Osteoblast (primary cell): ENCODE results near the gene SORCS2. TPM values are rescaled to one million over a fixed set of nuclear protein-coding genes. Genes with fewer than 3 reads are reported as not detected.

Experiments
- DNase-seq: peaks from one replicate; pipeline ENCODE4 v3.0.0; 2011; ENCODE audit warnings: low spot score, mixed read lengths; ENCODE audit not compliant: insufficient read length; ENCODE audit errors: missing footprints
- H2AFZ ChIP-seq: 2 replicates; pipeline ENCODE4 v1.6.0; 2011; ENCODE audit warnings: mild to moderate bottlenecking, low read length
- H3K27ac ChIP-seq: 2 replicates; pipeline ENCODE4 v1.5.1; 2011; ENCODE audit warnings: mild to moderate bottlenecking, low read depth, low read length, moderate library complexity
- H3K27me3 ChIP-seq: 2 replicates; pipeline ENCODE4 v1.6.0; 2012; ENCODE audit warnings: mild to moderate bottlenecking, control low read depth, inconsistent platforms, low read length, moderate library complexity; ENCODE audit not compliant: insufficient read depth
- H3K36me3 ChIP-seq: 2 replicates; pipeline ENCODE4 v1.5.1; 2011; ENCODE audit warnings: mild to moderate bottlenecking, low read length, control low read depth, moderate library complexity; ENCODE audit not compliant: insufficient read depth
- H3K4me1 ChIP-seq: 2 replicates; pipeline ENCODE4 v1.5.1; 2011; ENCODE audit warnings: mild to moderate bottlenecking, low read length, control low read depth, moderate library complexity; ENCODE audit not compliant: insufficient read depth
- H3K4me2 ChIP-seq: 2 replicates; pipeline ENCODE4 v1.6.0; 2011; ENCODE audit warnings: mild to moderate bottlenecking, low read length; ENCODE audit not compliant: insufficient read depth
- H3K4me3 ChIP-seq: fragments of 200-600 bp; sonication (generic); 3 replicates; pipeline ENCODE4 v1.5.1; 2012; ENCODE audit warnings: mild to moderate bottlenecking, low read length, inconsistent platforms; ENCODE audit not compliant: insufficient read depth
- H3K79me2 ChIP-seq: 2 replicates; pipeline ENCODE4 v1.6.0; 2012; ENCODE audit warnings: mild to moderate bottlenecking, low read length, control low read depth, inconsistent platforms; ENCODE audit not compliant: insufficient read depth
- H3K9me3 ChIP-seq: 2 replicates; pipeline ENCODE4 v1.5.1; 2011; ENCODE audit warnings: low read depth, low read length, control low read depth
- H4K20me1 ChIP-seq: 2 replicates; pipeline ENCODE4 v1.6.0; 2012; ENCODE audit warnings: mild to moderate bottlenecking, low read length, control low read depth; ENCODE audit not compliant: insufficient read depth
- CTCF ChIP-seq: IDR thresholded peaks from 2 replicates; pipeline ENCODE4 v1.5.1; 2011; ENCODE audit warnings: mild to moderate bottlenecking, low read depth, low read length, moderate library complexity; ENCODE audit errors: extremely low read depth
- total RNA-seq: library from RNA; depleted of rRNA; stranded (reverse); fragments of >200 nt; gene quantifications from 2 replicates; pipeline ENCODE4 v1.2.3, GENCODE V29; 2012

Gene SORCS2
- total RNA-seq, 1 donor, result 9.0 TPM

- H3K27me3 ChIP-seq, result no peaks in the 10 kb centered on the region
- no peaks in the 10 kb centered on the region for H4K20me1 ChIP-seq
- H3K79me2 ChIP-seq, result no peaks in the 10 kb centered on the region
- no peak overlapping the region for H3K27ac ChIP-seq
- no peaks in the 10 kb centered on the region for H3K9me3 ChIP-seq
- DNase-seq, result no peak
- H3K4me2 ChIP-seq, result no peak overlapping the region
- H2AFZ ChIP-seq, result no peak overlapping the region
- no peaks in the 10 kb centered on the region for H3K4me1 ChIP-seq
- TF ChIP-seq CTCF, result no peak
- no peak overlapping the region for H3K4me3 ChIP-seq
- H3K36me3 ChIP-seq, result no peaks in the 10 kb centered on the region
Measured at GRCh38 chr4:7240306-7240705, 48.0 kb downstream of the SORCS2 start.

- H3K4me3 ChIP-seq, result no peak overlapping the region
Measured at GRCh38 chr4:7241597-7242125, 49.3 kb downstream of the SORCS2 start.

GRCh38 chr4:7242766-7243165 is 50.4 kb downstream of the SORCS2 start:
- no peaks in the 10 kb centered on the region for H3K36me3 ChIP-seq
- no peaks in the 10 kb centered on the region for H3K27me3 ChIP-seq
- no peaks in the 10 kb centered on the region for H3K79me2 ChIP-seq
- H3K27ac ChIP-seq, result no peak overlapping the region
- no peaks in the 10 kb centered on the region for H3K9me3 ChIP-seq
- DNase-seq, result no peak
- TF ChIP-seq CTCF, result no peak
- no peak overlapping the region for H3K4me3 ChIP-seq
- no peak overlapping the region for H3K4me2 ChIP-seq
- no peaks in the 10 kb centered on the region for H4K20me1 ChIP-seq
- no peak overlapping the region for H2AFZ ChIP-seq
- H3K4me1 ChIP-seq, result no peaks in the 10 kb centered on the region

More at GRCh38 chr4:7241597-7242125, 49.3 kb downstream of the SORCS2 start:
- H3K9me3 ChIP-seq, result no peaks in the 10 kb centered on the region
- H3K79me2 ChIP-seq, result no peaks in the 10 kb centered on the region
- H3K27me3 ChIP-seq, result no peaks in the 10 kb centered on the region
- no peak for DNase-seq
- no peak overlapping the region for H3K4me2 ChIP-seq
- no peak overlapping the region for H2AFZ ChIP-seq
- no peak overlapping the region for H3K27ac ChIP-seq
- H4K20me1 ChIP-seq, result no peaks in the 10 kb centered on the region
- H3K4me1 ChIP-seq, result no peaks in the 10 kb centered on the region
- no peak for TF ChIP-seq CTCF
- no peaks in the 10 kb centered on the region for H3K36me3 ChIP-seq

GRCh38 chr4:7243609-7244330 is 51.4 kb downstream of the SORCS2 start:
- no peak overlapping the region for H3K4me2 ChIP-seq
- TF ChIP-seq CTCF, result no peak
- DNase-seq, result no peak
- no peak overlapping the region for H2AFZ ChIP-seq
- no peaks in the 10 kb centered on the region for H3K36me3 ChIP-seq
- H3K9me3 ChIP-seq, result no peaks in the 10 kb centered on the region
- no peaks in the 10 kb centered on the region for H3K79me2 ChIP-seq
- H3K4me3 ChIP-seq, result no peak overlapping the region
- no peaks in the 10 kb centered on the region for H3K4me1 ChIP-seq
- no peak overlapping the region for H3K27ac ChIP-seq
- no peaks in the 10 kb centered on the region for H4K20me1 ChIP-seq
- no peaks in the 10 kb centered on the region for H3K27me3 ChIP-seq
